HG03139 (cell line): ENCODE measurements around the gene MCF2L2.

Experiments
- ATAC-seq: cut with Tn5 transposase; IDR thresholded peaks from one replicate; pipeline ENCODE4 v1.9.1; 2021; ENCODE audit not compliant: unreplicated experiment

Gene MCF2L2

GRCh38 chr3:183330881-183331280, 97.5 kb downstream of the MCF2L2 start:
- no peak for ATAC-seq

- ATAC-seq: no peak
These were observed 98.9 kb downstream of the MCF2L2 start for GRCh38 chr3:183329543-183329942.

- ATAC-seq: no peak
These were observed 99.6 kb downstream of the MCF2L2 start for GRCh38 chr3:183328823-183329222.

DNA sequence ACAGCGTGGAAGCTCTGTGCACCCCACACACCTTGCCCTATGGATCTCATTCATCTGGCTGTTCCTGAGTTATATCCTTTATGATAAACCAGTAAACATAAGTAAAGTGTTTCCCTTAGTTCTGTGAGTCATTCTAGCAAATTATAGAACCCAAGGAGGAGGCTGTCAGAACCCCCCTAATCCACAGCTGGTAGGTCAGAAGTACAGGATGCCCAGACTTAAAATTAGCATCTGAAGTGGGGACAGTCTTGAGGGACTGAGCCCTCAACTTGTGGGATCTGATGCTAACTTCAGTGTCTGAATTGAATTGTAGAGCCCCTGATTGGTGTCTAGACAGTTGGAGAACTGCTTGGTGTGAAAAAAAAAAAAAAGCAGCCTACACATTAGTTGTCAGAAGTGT, 100.3 kb downstream of the MCF2L2 start:
- ATAC-seq: no peak

DNA sequence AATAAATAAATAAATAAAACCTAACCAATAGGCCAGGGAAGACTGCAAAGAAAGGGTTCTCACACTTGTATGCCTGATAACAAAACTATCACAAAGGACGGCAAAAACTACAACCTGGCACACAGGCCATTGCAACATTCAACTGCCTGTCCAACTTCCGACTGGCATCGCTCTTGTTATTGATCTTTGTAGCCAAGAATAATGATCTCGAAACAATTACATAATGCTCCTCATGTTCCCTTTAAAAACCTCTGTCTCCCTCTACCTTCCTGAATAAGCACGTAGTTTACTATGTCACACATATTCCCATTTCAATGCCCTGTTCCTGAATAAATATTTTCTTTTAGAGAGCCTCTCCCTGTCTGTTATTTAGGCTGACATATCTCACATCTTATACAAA, 101.1 kb downstream of the MCF2L2 start:
- no peak for ATAC-seq

GRCh38 chr3:183324083-183324482, 104.3 kb downstream of the MCF2L2 start:
- ATAC-seq: no peak

DNA sequence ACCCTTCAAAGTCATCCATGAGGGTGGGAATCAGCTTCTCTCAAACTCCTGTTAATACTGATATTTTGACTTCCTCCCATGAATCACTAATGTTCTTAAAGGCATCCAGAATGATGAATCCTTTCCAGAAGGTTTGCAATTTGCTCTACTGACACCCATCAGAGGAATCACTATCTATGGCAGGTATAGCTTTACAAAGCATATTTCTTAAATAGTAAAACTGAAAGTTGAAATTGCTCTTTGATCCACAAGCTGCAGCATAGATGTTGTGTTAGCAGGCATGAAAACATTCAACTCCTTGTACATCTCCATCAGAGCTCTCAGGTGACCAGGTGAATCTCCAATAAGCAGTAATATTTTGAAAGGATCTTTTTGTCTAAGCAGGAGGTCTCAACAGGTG, 109.0 kb downstream of the MCF2L2 start:
- ATAC-seq: no peak

- ATAC-seq: no peak
These were observed 109.5 kb downstream of the MCF2L2 start for GRCh38 chr3:183318877-183319276.

- no peak for ATAC-seq
These were observed 110.2 kb downstream of the MCF2L2 start for GRCh38 chr3:183317886-183318865.

DNA sequence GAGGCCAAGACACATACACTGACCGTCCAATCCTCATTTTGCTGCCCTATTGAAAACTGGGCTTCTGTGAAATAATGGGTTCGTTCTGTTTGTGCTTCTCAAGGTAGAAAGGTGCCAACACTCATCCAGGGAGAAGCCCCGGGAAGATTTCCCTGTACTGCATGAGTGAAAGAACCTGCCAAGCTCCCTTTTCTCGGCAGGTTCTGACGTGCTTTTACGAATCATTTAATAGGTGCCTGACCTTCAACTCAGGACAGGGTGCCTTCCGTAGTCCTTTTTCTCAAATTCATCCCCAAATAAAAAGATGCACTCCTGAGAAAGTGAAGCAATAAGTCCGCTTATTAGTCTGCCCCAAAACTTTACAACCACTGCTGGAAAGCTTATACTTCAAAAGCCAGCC, 111.1 kb downstream of the MCF2L2 start:
- ATAC-seq: no peak

- no peak for ATAC-seq
These were observed 112.7 kb downstream of the MCF2L2 start for GRCh38 chr3:183315739-183316138.

DNA sequence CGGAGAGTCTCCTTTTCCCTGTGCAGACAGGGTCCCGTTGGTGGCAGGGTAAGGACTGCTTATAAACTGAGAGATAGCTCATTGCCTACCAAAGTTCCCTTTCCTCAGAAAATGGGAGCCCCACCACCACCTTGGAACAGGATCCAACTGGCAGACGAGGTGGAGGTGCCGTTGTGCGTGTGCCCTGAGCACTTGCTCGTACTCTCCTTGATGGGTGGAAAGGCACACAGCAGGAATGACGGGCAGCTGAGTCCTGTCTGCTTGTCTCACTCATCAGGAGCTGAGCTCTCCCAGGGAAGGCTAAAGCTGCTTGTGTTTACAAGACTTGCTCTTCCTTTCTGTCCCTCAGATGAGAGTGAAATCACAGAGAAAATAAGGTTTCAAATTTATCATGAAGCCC, 114.7 kb downstream of the MCF2L2 start:
- ATAC-seq: no peak

DNA sequence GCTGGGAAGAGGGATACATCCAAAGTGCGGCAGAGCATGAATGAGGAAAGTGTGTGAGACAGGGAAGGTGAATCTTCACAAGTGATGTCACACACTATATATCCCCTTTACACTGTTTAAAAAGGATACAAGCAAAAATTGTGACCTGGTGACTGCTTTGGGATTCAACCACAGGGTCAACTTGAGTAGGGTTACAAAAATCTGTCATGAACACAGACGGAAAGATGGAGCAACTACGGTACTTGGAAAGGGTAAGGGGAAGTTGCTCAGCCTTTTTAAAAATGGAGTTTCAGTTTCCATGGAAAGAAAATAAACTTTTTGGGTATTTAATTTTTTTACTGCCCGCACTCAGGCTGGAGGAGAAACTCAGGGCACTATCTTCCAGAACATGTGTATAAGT, 115.1 kb downstream of the MCF2L2 start:
- no peak for ATAC-seq

DNA sequence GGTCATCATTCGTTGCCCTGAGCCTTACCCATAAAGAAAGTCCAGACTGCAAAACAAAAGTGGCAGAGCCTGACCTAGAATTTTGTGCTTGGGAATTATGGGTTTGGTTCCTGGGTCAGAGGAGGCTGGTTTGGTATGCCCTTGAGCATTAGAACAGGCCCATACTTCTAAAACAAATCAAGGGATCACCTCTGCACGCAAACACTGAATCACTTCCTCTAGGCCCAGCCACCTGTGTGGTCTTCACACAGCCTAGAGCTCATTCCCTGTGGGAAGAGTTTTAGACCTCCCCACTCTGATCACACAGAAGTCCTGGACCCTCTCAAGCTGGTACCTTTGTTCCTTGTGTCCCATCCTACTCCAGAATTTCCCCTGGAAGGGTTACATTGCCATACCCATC, 116.0 kb downstream of the MCF2L2 start:
- no peak for ATAC-seq

DNA sequence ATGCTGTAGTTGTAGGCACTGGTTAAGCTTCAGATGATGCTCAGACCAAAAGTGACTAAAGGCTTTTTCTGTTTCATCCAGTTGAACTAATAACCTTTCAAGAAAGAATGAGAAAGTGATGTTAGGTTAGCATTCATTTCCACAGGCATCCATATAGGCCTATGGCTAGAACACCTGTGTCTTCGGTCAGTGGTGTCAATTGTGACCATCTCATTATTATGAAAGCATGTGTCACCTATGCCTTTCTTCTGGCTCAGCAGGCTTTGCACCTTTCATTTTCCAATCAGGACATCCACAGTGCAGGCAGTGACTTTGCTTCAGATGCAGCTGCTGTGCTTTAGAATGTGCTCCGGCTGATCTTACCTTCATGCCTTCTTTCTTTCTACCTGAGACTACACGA, 117.5 kb downstream of the MCF2L2 start:
- no peak for ATAC-seq

DNA sequence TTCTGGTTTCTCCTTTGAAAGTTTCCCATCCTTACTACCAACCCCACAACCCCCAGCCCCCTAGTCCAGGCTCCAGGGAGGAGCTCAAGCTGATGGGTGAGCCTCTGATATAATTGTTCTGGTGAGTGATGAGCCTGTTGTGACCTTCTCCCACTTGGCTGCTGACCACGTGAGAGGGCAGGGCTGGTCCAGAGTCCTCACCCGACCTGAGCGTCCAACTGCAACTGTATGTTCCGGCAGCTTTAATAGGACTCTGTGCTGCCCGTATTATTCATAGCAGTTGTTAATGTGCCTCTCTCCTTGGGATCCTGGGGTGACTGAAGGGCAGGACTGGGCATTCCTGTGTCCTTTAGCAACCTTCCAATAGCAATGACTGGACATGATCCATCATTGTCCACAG, 119.1 kb downstream of the MCF2L2 start:
- no peak for ATAC-seq

- no peak for ATAC-seq
These were observed 119.7 kb downstream of the MCF2L2 start for GRCh38 chr3:183308751-183309150.

DNA sequence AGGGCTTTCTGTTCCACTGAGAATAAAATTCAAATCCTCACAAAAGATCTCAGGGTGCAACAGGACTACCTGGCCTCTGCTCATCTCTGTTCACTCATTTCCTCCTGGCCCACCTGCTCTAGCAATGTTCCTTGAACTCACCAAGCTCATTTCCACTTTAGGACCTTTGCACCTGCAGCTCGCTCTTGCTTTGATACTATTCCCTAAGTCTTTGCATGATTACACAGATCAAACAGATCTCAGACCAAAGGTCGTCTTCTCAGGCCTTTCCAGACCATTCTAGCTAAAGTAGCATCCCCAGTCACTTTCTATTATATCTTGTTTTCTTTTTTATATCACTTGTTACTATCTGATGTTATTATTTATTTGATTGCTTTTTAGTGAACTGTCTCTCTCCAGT, 120.7 kb downstream of the MCF2L2 start:
- no peak for ATAC-seq

DNA sequence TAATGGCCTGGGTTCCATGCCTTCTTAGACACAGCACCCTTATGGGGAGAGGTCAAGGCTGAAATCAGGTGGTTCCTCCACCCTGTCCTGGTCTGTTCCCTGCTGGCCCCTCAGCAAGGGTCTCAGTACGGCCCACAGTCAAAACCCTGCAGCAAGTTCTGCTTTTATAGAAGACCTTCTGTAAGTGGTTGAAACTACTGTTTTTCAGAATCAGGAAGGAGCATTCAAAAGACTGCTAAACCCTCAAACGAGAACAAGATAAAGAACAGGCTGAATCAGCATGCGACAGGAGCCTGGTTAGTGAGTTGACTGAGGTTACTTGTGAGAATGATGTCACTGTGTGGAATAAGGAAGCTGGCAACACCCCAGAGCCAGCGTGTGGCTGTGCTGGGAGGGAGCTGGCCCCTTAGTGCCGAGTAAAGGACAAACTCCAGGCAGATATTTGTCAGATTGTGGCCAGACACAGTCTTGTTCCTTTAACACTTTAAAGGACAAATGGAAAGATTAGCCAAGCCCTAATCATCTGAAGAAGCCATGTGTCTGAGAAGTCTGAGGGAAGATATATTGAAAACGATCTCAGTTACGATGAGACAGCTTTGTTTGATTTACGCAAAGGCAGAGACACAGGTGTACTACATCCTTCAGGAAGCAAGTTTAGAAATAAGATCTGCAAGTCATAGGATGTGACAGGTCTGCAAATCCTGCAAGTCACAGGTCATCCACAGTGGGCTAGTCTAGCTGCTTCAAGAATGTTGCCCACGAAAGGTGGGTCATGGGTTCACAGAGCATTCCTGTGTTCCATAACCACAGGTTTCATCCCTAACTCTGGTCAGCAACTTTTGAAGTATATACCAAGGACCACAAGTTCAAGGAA, 121.4 kb downstream of the MCF2L2 start:
- no peak for ATAC-seq

- ATAC-seq: no peak
These were observed 124.7 kb downstream of the MCF2L2 start for GRCh38 chr3:183303690-183304089.

DNA sequence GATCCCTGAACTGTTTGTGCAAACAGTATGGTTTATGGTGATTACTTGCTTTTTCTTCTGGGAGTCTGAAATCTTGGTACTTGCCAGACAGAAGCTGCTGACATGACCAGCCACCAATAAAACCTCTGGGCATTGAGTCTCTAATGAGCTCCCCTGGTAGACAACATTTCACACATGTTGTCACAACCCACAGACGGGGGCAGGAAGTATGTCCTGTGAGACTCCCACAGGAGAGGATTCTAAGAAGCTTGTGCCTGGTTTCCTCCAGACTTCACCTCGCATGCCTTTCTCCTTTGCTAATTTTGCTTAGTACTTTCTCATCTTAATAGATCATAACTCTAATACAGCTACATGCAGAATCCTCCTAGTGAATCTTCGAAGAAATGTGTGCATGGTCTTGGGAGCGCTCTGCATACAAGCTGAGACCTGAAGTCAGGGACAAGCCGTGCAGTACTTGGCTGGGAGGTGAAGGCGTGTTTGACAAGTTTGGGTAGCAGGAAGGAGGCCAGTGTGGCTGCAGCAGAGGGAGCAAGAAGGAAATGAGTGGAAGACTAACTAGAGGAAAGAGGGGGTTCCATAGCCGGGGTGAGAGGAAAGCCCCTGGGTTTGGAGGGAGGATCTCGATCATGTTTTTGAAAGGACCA, 126.4 kb downstream of the MCF2L2 start:
- ATAC-seq: no peak
